KMS-11 (cell line): ENCODE measurements around the gene SULT1B1.

Source experiments
- H2AFZ ChIP-seq: fragments of 200-600 bp; sonication (generic); 2 replicates; pipeline ENCODE4 v1.6.1; 2016; ENCODE audit warnings: antibody characterized with exemption, mixed run types, low read depth
- H3K27ac ChIP-seq: fragments of 200-600 bp; sonication (generic); 2 replicates; pipeline ENCODE4 v1.6.1; 2016; ENCODE audit warnings: mild to moderate bottlenecking, mixed run types
- H3K27me3 ChIP-seq: fragments of 200-600 bp; sonication (generic); 2 replicates; pipeline ENCODE4 v1.6.1; 2017; ENCODE audit warnings: mild to moderate bottlenecking, low read depth, mixed run types, moderate library complexity; ENCODE audit not compliant: insufficient read depth
- H3K36me3 ChIP-seq: fragments of 200-600 bp; sonication (generic); 2 replicates; pipeline ENCODE4 v1.6.1; 2017; ENCODE audit warnings: mild to moderate bottlenecking, mixed run types; ENCODE audit not compliant: insufficient read depth
- H3K4me1 ChIP-seq: fragments of 200-600 bp; sonication (generic); 2 replicates; pipeline ENCODE4 v1.6.1; 2016; ENCODE audit warnings: mild to moderate bottlenecking, low read depth, mixed run types; ENCODE audit not compliant: poor library complexity, severe bottlenecking
- H3K4me2 ChIP-seq: fragments of 200-600 bp; sonication (generic); 2 replicates; pipeline ENCODE4 v1.7.0; 2016; ENCODE audit warnings: mild to moderate bottlenecking, mixed run types
- H3K4me3 ChIP-seq: fragments of 200-600 bp; sonication (generic); IDR thresholded peaks from 2 replicates; pipeline ENCODE4 v1.6.1; 2017; ENCODE audit warnings: low read depth, low read length, mixed read lengths; ENCODE audit not compliant: insufficient read depth
- H3K79me2 ChIP-seq: fragments of 200-600 bp; sonication (generic); 2 replicates; pipeline ENCODE4 v1.6.1; 2016; ENCODE audit warnings: low read depth, mixed run types; ENCODE audit not compliant: insufficient read depth
- H3K9ac ChIP-seq: fragments of 200-600 bp; sonication (generic); 2 replicates; pipeline ENCODE4 v1.6.1; 2016; ENCODE audit warnings: mild to moderate bottlenecking, mixed run types
- H4K20me1 ChIP-seq: fragments of 200-600 bp; sonication (generic); 2 replicates; pipeline ENCODE4 v1.6.1; 2016; ENCODE audit warnings: mild to moderate bottlenecking, mixed run types; ENCODE audit not compliant: insufficient read depth
- TF ChIP-seq, protein P1 (sequence below): fragments of 200-600 bp; sonication (generic); conservative IDR thresholded peaks from 2 replicates; pipeline ENCODE4 v1.6.1; 2017; ENCODE audit warnings: low read depth, mild to moderate bottlenecking, antibody characterized with exemption, low read length, moderate library complexity, mixed read lengths

SULT1B1 gene

DNA sequence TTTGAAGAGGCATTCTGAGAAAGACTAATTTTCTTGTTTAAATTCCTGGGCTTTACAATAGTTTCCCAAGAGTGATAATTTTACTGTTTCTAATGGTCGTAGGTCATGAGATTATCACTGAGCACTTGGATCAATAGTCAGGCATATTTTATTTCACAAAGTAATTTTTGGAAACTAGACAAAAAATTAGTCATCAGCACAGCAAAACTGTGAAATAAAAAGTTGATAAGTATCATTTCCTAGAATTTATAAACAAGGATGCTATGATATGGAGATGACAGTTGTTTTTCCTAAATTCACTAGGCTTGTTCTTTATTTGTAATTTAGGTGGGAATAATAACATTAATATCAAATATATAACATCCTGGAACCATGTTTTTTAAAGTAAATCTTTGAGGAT is 33.0 kb downstream of the SULT1B1 start:
- H3K27ac ChIP-seq: no peak overlapping the region
- H3K9ac ChIP-seq: no peak overlapping the region
- no peaks in the 10 kb centered on the region for H3K27me3 ChIP-seq
- H3K36me3 ChIP-seq: no peaks in the 10 kb centered on the region
- TF ChIP-seq, protein P1, sequence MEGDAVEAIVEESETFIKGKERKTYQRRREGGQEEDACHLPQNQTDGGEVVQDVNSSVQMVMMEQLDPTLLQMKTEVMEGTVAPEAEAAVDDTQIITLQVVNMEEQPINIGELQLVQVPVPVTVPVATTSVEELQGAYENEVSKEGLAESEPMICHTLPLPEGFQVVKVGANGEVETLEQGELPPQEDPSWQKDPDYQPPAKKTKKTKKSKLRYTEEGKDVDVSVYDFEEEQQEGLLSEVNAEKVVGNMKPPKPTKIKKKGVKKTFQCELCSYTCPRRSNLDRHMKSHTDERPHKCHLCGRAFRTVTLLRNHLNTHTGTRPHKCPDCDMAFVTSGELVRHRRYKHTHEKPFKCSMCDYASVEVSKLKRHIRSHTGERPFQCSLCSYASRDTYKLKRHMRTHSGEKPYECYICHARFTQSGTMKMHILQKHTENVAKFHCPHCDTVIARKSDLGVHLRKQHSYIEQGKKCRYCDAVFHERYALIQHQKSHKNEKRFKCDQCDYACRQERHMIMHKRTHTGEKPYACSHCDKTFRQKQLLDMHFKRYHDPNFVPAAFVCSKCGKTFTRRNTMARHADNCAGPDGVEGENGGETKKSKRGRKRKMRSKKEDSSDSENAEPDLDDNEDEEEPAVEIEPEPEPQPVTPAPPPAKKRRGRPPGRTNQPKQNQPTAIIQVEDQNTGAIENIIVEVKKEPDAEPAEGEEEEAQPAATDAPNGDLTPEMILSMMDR: no peak
- H3K4me3 ChIP-seq: no peak overlapping the region
- H3K4me1 ChIP-seq: no peaks in the 10 kb centered on the region
- H2AFZ ChIP-seq: no peak overlapping the region
- H3K79me2 ChIP-seq: no peaks in the 10 kb centered on the region
- H3K4me2 ChIP-seq: no peak overlapping the region
- no peaks in the 10 kb centered on the region for H4K20me1 ChIP-seq

- H4K20me1 ChIP-seq: no peaks in the 10 kb centered on the region
- no peaks in the 10 kb centered on the region for H3K36me3 ChIP-seq
- TF ChIP-seq, protein P1: no peak
- H3K27me3 ChIP-seq: no peaks in the 10 kb centered on the region
- no peaks in the 10 kb centered on the region for H3K79me2 ChIP-seq
- no peak overlapping the region for H3K4me3 ChIP-seq
- H3K4me1 ChIP-seq: no peaks in the 10 kb centered on the region
- no peak overlapping the region for H3K27ac ChIP-seq
- H2AFZ ChIP-seq: no peak overlapping the region
- H3K4me2 ChIP-seq: no peak overlapping the region
- no peak overlapping the region for H3K9ac ChIP-seq
Measured at GRCh38 chr4:69726971-69727370, 33.4 kb downstream of the SULT1B1 start.

- H3K36me3 ChIP-seq: no peaks in the 10 kb centered on the region
- no peak overlapping the region for H3K4me3 ChIP-seq
- no peaks in the 10 kb centered on the region for H3K27me3 ChIP-seq
- no peak overlapping the region for H2AFZ ChIP-seq
- TF ChIP-seq, protein P1: no peak
- no peaks in the 10 kb centered on the region for H3K4me1 ChIP-seq
- H3K79me2 ChIP-seq: no peaks in the 10 kb centered on the region
- H3K27ac ChIP-seq: no peak overlapping the region
- no peaks in the 10 kb centered on the region for H4K20me1 ChIP-seq
- H3K4me2 ChIP-seq: no peak overlapping the region
- no peak overlapping the region for H3K9ac ChIP-seq
Measured at GRCh38 chr4:69718396-69719271, 41.8 kb downstream of the SULT1B1 start.

DNA sequence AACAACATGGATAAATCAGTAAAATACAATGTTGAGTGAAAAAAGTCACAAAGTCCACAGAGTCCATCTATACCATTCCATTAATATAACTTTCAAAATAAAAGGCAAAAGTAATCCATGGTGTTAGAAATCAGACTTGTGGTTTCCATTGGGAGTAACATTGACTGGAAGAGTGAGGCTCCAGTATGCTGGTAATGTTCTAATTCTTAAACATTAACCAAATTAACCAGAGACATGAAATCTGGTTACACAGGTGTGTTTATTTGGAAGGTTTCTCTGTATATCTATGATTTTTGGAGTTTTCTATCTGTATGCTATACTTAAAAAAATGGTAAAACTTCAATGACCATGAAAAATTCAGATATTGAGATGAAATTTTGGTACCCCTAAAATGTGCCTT is 42.6 kb downstream of the SULT1B1 start:
- Histone ChIP-seq H3K4me3 (no peak overlapping the region), H4K20me1 (no peaks in the 10 kb centered on the region), H3K27me3 (no peaks in the 10 kb centered on the region), H3K4me1 (no peaks in the 10 kb centered on the region), H3K9ac (no peak overlapping the region), H3K79me2 (no peaks in the 10 kb centered on the region), H3K27ac (no peak overlapping the region), H3K4me2 (no peak overlapping the region), H3K36me3 (no peaks in the 10 kb centered on the region), H2AFZ (no peak overlapping the region)
- TF ChIP-seq, protein P1: no peak
